NB4 (cell line): ENCODE measurements around the gene TUBB8B.
"Not testable (repeated sequence)": the region's sequence is repeated elsewhere in the genome, so short reads cannot be mapped to it uniquely, and the experiment has no call there.

Experiments
- POLR2A ChIP-seq: IDR thresholded peaks from 2 replicates; pipeline ENCODE4 v1.6.1; 2011; ENCODE audit warnings: mild to moderate bottlenecking; ENCODE audit not compliant: insufficient read length; ENCODE audit errors: extremely low read depth
- TF ChIP-seq, protein P1 (sequence below): IDR thresholded peaks from one replicate; pipeline ENCODE4 v1.5.1; 2012; ENCODE audit warnings: low read depth, low read length

DNA sequence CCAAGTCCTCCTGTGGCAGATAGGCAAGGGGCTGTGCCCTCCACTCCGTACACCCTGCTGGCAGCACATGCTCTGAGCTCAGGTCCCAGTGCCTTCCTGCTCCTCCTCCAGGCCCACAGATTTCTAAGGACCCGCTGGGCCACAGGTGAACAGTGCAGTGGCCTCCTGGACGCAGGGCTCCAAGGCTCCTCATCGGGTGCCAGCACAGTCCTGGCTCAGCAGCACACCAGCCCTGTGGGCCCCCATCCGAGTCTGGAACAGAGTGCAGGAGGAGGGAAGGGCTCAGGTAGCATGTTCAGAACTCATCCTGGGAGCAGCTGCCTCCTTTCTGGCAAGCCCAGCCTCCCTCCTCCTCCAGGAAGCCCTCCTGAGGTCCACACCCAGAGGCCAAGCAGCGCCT, 30.8 kb upstream of the TUBB8B start:
- TF ChIP-seq, protein P1, sequence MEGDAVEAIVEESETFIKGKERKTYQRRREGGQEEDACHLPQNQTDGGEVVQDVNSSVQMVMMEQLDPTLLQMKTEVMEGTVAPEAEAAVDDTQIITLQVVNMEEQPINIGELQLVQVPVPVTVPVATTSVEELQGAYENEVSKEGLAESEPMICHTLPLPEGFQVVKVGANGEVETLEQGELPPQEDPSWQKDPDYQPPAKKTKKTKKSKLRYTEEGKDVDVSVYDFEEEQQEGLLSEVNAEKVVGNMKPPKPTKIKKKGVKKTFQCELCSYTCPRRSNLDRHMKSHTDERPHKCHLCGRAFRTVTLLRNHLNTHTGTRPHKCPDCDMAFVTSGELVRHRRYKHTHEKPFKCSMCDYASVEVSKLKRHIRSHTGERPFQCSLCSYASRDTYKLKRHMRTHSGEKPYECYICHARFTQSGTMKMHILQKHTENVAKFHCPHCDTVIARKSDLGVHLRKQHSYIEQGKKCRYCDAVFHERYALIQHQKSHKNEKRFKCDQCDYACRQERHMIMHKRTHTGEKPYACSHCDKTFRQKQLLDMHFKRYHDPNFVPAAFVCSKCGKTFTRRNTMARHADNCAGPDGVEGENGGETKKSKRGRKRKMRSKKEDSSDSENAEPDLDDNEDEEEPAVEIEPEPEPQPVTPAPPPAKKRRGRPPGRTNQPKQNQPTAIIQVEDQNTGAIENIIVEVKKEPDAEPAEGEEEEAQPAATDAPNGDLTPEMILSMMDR: not testable (repeated sequence)
- TF ChIP-seq POLR2A: not testable (repeated sequence)
